DMS 273 (cell line): ENCODE measurements around the gene PPP1R2B.
A peak's percentile ranks its signal among the peaks of the same experiment; 100 is the strongest.
"Not testable (repeated sequence)": the region's sequence is repeated elsewhere in the genome, so short reads cannot be mapped to it uniquely, and the experiment has no call there.

Experiments used
- DNase-seq: peaks from one replicate; lab custom pipeline; 2025; ENCODE audit not compliant: unreplicated experiment; lab: John Stamatoyannopoulos, UW

Gene PPP1R2B

GRCh38 chr5:156850206-156850751 is at the start of gene PPP1R2B:
Gene PPP1R2B (plus strand): TSS chr5:156850295. CDS start chr5:156850563, 268 bp downstream.
- no peak for DNase-seq

- DNase-seq: peak; percentile 53
Measured at GRCh38 chr5:156800929-156801328, 49.2 kb upstream of the PPP1R2B start.

GRCh38 chr5:156802501-156802900 is 47.6 kb upstream of the PPP1R2B start:
- no peak for DNase-seq

- DNase-seq: no peak
Measured at GRCh38 chr5:156803404-156803803, 46.7 kb upstream of the PPP1R2B start.

- no peak for DNase-seq
Measured at GRCh38 chr5:156812959-156813358, 37.1 kb upstream of the PPP1R2B start.

GRCh38 chr5:156815988-156816599 is 34.0 kb upstream of the PPP1R2B start:
- peak; percentile 79 for DNase-seq

- DNase-seq: no peak
Measured at GRCh38 chr5:156819537-156819936, 30.6 kb upstream of the PPP1R2B start.

GRCh38 chr5:156819967-156820581 is 30.0 kb upstream of the PPP1R2B start:
- peak; percentile 33 for DNase-seq

GRCh38 chr5:156824241-156824640 is 25.9 kb upstream of the PPP1R2B start:
- no peak for DNase-seq

GRCh38 chr5:156824800-156825199 is 25.3 kb upstream of the PPP1R2B start:
- peak; percentile 78 for DNase-seq

GRCh38 chr5:156825688-156826087 is 24.4 kb upstream of the PPP1R2B start:
- no peak for DNase-seq

- DNase-seq: no peak
Measured at GRCh38 chr5:156826150-156826549, 23.9 kb upstream of the PPP1R2B start.

GRCh38 chr5:156834916-156835315 is 15.2 kb upstream of the PPP1R2B start:
- DNase-seq: no peak

GRCh38 chr5:156835905-156836304 is 14.2 kb upstream of the PPP1R2B start:
- peak; percentile 50 for DNase-seq

- no peak for DNase-seq
Measured at GRCh38 chr5:156836846-156837245, 13.2 kb upstream of the PPP1R2B start.

GRCh38 chr5:156838961-156839360 is 11.1 kb upstream of the PPP1R2B start:
- no peak for DNase-seq

- DNase-seq: no peak
Measured at GRCh38 chr5:156841737-156842136, 8.4 kb upstream of the PPP1R2B start.

- no peak for DNase-seq
Measured at GRCh38 chr5:156846914-156847313, 3.2 kb upstream of the PPP1R2B start.

- not testable (repeated sequence) for DNase-seq
Measured at GRCh38 chr5:156848447-156848846, 1.6 kb upstream of the PPP1R2B start.

GRCh38 chr5:156851880-156852279 is 1.8 kb downstream of the PPP1R2B start:
- DNase-seq: no peak

- not testable (repeated sequence) for DNase-seq
Measured at GRCh38 chr5:156853055-156853454, 3.0 kb downstream of the PPP1R2B start.

GRCh38 chr5:156865427-156865826 is 15.3 kb downstream of the PPP1R2B start:
- no peak for DNase-seq

GRCh38 chr5:156870498-156870839 is 20.4 kb downstream of the PPP1R2B start:
- no peak for DNase-seq
